ENCODE results near the gene CADPS.

The CADPS gene

DNA sequence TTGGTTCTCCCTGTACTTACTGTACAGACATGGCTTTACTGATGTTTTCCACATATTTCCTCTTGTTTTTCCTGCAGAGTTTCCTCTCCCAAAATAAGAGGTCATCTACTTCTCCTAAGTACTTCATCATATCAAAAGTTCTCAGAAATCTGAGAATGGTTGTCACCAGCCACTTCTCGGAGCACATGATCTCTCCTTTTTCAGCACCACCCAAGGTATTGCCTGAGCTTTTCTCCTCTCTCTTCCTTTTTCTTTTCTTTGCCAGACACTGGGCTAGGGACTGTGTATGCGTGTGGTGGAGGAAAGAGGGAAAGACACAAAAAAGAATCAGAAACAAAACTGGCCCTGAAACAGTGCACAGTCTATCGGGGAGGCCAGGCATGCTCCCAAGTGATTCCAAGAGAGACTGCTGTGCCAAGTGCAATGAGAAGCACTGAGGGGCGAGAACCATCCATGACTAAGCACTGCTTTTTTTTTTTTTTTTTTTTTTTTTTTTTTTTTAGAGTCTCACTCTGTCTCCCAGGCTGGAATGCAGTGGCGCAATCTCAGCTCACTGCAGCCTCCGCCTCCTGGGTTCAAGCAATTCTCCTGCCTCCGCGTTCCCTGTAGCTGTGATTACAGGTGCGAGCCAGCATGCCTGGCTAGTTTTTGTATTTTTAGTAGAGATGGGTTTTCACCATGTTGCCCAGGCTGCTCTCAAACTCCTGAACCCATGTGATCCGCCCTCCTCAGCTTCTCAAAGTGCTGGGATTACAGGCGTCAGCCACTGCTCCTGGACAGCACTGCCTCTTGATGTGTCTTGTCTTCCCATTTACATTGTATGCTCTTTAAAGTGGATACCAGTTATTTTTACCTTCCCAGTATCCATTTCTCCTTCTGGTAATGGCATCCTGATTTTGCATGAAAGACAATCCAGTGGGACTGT is 307.9 kb downstream of the CADPS start:
- Histone ChIP-seq H3F3A (ENCODE audit: insufficient read depth, low read length) (no peaks in the 10 kb centered on the region), H3K9ac (ENCODE audit: low read length) (no peak overlapping the region), H3K9me2 (ENCODE audit: low read depth, low read length) (no peaks in the 10 kb centered on the region), H3K4me3 (ENCODE audit: low read depth, low read length, poor library complexity, severe bottlenecking) (no peak overlapping the region), H3K36me3 (ENCODE audit: insufficient read depth, low read length) (no peaks in the 10 kb centered on the region), H2AFZ (ENCODE audit: low read length) (no peak overlapping the region), H3K79me2 (ENCODE audit: insufficient read depth, low read length) (no peaks in the 10 kb centered on the region), H3K4me1 (ENCODE audit: insufficient read depth, low read length, severe bottlenecking) (no peaks in the 10 kb centered on the region), H3K9me3 (ENCODE audit: low read length) (no peaks in the 10 kb centered on the region), H3K4me2 (ENCODE audit: low read length) (no peak overlapping the region), H3K27ac (ENCODE audit: low read depth, low read length, poor library complexity, severe bottlenecking) (no peak overlapping the region), H4K20me1 (ENCODE audit: insufficient read depth, low read length) (no peaks in the 10 kb centered on the region), H3K27me3 (ENCODE audit: insufficient read depth, low read length) (no peaks in the 10 kb centered on the region)
- TF ChIP-seq, protein P1, sequence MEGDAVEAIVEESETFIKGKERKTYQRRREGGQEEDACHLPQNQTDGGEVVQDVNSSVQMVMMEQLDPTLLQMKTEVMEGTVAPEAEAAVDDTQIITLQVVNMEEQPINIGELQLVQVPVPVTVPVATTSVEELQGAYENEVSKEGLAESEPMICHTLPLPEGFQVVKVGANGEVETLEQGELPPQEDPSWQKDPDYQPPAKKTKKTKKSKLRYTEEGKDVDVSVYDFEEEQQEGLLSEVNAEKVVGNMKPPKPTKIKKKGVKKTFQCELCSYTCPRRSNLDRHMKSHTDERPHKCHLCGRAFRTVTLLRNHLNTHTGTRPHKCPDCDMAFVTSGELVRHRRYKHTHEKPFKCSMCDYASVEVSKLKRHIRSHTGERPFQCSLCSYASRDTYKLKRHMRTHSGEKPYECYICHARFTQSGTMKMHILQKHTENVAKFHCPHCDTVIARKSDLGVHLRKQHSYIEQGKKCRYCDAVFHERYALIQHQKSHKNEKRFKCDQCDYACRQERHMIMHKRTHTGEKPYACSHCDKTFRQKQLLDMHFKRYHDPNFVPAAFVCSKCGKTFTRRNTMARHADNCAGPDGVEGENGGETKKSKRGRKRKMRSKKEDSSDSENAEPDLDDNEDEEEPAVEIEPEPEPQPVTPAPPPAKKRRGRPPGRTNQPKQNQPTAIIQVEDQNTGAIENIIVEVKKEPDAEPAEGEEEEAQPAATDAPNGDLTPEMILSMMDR (IDR thresholded peaks at IDR 0.05; ENCODE audit: low read length), result no peak
- TF ChIP-seq EZH2 (IDR thresholded peaks at IDR 0.05; ENCODE audit: borderline replicate concordance, low read length), result no peak

DNA sequence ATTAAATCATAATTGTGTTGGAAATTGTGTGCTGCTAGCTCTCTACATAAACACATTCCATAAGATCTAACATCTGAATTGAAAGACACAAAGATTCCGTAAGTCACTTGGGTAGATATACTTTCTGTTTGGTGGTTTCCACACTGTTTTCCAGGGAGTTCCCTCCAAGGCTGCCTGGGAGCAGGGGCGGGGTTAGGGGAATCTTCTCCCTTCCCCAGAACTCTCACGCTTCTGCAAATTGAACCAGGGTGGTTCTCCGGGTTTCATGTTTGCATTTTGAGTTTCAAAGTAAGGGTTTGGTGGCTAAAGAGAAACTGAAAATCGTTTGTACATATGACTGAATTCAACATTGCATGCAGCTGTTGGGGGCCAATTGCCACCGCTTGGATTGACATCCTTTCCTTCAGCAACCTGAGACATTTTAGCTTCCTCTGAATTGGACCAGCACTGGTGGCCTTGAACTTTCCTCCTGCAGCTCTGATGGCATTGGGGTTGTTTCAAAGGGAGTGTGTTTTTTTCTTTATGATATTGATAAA is 309.1 kb downstream of the CADPS start:
- Histone ChIP-seq H2AFZ (ENCODE audit: low read length) (no peak overlapping the region), H4K20me1 (ENCODE audit: insufficient read depth, low read length) (no peaks in the 10 kb centered on the region), H3K79me2 (ENCODE audit: insufficient read depth, low read length) (no peaks in the 10 kb centered on the region), H3K9ac (ENCODE audit: low read length) (no peak overlapping the region), H3K4me3 (ENCODE audit: low read depth, low read length, poor library complexity, severe bottlenecking) (no peak overlapping the region), H3K36me3 (ENCODE audit: insufficient read depth, low read length) (no peaks in the 10 kb centered on the region), H3K4me2 (ENCODE audit: low read length) (no peak overlapping the region), H3K4me1 (ENCODE audit: insufficient read depth, low read length, severe bottlenecking) (no peaks in the 10 kb centered on the region), H3K27me3 (ENCODE audit: insufficient read depth, low read length) (no peaks in the 10 kb centered on the region), H3K27ac (ENCODE audit: low read depth, low read length, poor library complexity, severe bottlenecking) (no peak overlapping the region), H3K9me2 (ENCODE audit: low read depth, low read length) (no peaks in the 10 kb centered on the region), H3K9me3 (ENCODE audit: low read length) (no peaks in the 10 kb centered on the region), H3F3A (ENCODE audit: insufficient read depth, low read length) (no peaks in the 10 kb centered on the region)
- TF ChIP-seq EZH2 (IDR thresholded peaks at IDR 0.05; ENCODE audit: borderline replicate concordance, low read length), result no peak
- TF ChIP-seq, protein P1 (IDR thresholded peaks at IDR 0.05; ENCODE audit: low read length), result no peak

DNA sequence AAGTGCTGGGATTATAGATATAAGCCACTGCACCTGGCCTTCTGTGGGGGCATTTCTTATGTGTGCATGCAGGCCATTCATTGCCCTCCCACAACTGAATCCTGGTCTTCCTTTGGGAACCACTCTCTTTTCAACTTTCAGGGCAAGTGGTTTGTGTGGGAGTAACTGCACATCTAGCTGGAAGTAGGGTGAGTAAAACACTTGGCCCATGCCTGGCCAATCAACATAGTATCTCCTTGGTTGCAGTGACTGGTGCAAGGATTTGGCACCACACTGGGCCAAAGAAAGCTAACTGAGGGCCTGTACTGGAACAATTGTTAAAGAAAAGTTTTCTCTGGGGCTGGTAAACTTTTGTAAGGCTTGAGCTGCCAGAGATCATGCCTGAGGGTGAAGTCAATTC is 312.6 kb downstream of the CADPS start:
- TF ChIP-seq EZH2 (IDR thresholded peaks at IDR 0.05; ENCODE audit: borderline replicate concordance, low read length), result no peak
- TF ChIP-seq, protein P1 (IDR thresholded peaks at IDR 0.05; ENCODE audit: low read length), result no peak
- H3K9me2 ChIP-seq (ENCODE audit: low read depth, low read length), result no peaks in the 10 kb centered on the region
- no peaks in the 10 kb centered on the region for H3K9me3 ChIP-seq (ENCODE audit: low read length)
- no peaks in the 10 kb centered on the region for H3K4me1 ChIP-seq (ENCODE audit: insufficient read depth, low read length, severe bottlenecking)
- H3K9ac ChIP-seq (ENCODE audit: low read length), result no peak overlapping the region
- H3K27ac ChIP-seq (ENCODE audit: low read depth, low read length, poor library complexity, severe bottlenecking), result no peak overlapping the region
- H4K20me1 ChIP-seq (ENCODE audit: insufficient read depth, low read length), result no peaks in the 10 kb centered on the region
- H3K79me2 ChIP-seq (ENCODE audit: insufficient read depth, low read length), result no peaks in the 10 kb centered on the region
- no peak overlapping the region for H2AFZ ChIP-seq (ENCODE audit: low read length)
- H3F3A ChIP-seq (ENCODE audit: insufficient read depth, low read length), result no peaks in the 10 kb centered on the region
- H3K4me3 ChIP-seq (ENCODE audit: low read depth, low read length, poor library complexity, severe bottlenecking), result no peak overlapping the region
- H3K36me3 ChIP-seq (ENCODE audit: insufficient read depth, low read length), result no peaks in the 10 kb centered on the region
- H3K27me3 ChIP-seq (ENCODE audit: insufficient read depth, low read length), result no peaks in the 10 kb centered on the region
- no peak overlapping the region for H3K4me2 ChIP-seq (ENCODE audit: low read length)

All from OCI-LY1 (cell line).